AG09309 (cell line): ENCODE measurements around the gene CRYL1.

Source experiments
- DNase-seq: peaks from one replicate; pipeline ENCODE4 v3.0.0-alpha.2; 2010; ENCODE audit warnings: low read depth
- H3K4me3 ChIP-seq: 2 replicates; pipeline ENCODE4 v1.5.1; 2011; ENCODE audit warnings: mild to moderate bottlenecking, low read depth, low read length, moderate library complexity; ENCODE audit not compliant: control insufficient read depth
- CTCF ChIP-seq: IDR thresholded peaks from 2 replicates; pipeline ENCODE4 v1.5.1; 2011; ENCODE audit warnings: mild to moderate bottlenecking, low read depth, low read length, inconsistent platforms; ENCODE audit not compliant: insufficient read depth, control insufficient read depth; ENCODE audit errors: missing control alignments

Gene CRYL1

GRCh38 chr13:20534038-20534608 lies 8.5 kb upstream of the CRYL1 start:
- H3K4me3 ChIP-seq: no peak overlapping the region
- TF ChIP-seq CTCF: no peak
- DNase-seq: no peak

- no peak overlapping the region for H3K4me3 ChIP-seq
- DNase-seq: no peak
- TF ChIP-seq CTCF: no peak
Measured at GRCh38 chr13:20528452-20528851, 2.8 kb upstream of the CRYL1 start.

- TF ChIP-seq CTCF: no peak
- no peak for DNase-seq
- H3K4me3 ChIP-seq: peak overlapping the region; percentile 70
Measured at GRCh38 chr13:20526664-20527063, 1.0 kb upstream of the CRYL1 start.

GRCh38 chr13:20525144-20525600 lies 485 bp downstream of the CRYL1 start:
- DNase-seq: no peak
- H3K4me3 ChIP-seq: peak overlapping the region; percentile 70
- TF ChIP-seq CTCF: no peak

GRCh38 chr13:20521364-20522115 lies 4.1 kb downstream of the CRYL1 start:
- no peak for TF ChIP-seq CTCF

GRCh38 chr13:20519875-20520274 lies 5.8 kb downstream of the CRYL1 start:
- no peak for DNase-seq
- no peak overlapping the region for H3K4me3 ChIP-seq
- no peak for TF ChIP-seq CTCF

More at GRCh38 chr13:20521364-20522115, 4.1 kb downstream of the CRYL1 start:
- no peak overlapping the region for H3K4me3 ChIP-seq
- no peak for DNase-seq
